Aorta (tissue), 5 donors: ENCODE data around the gene MPDU1. TPM values are rescaled to one million over a fixed set of nuclear protein-coding genes. Genes with fewer than 3 reads are reported as not detected.
A peak's percentile ranks its signal among the peaks of the same experiment; 100 is the strongest.

Source experiments
- ATAC-seq: fragments of 200-7000 bp; cut with Tn5 transposase; one replicate; pipeline ENCODE4 v1.9.1; 2022; ENCODE audit warnings: moderate library complexity; ENCODE audit not compliant: low FRiP score
- DNase-seq, 2 donors: peaks; one replicate each; pipeline ENCODE4 v3.0.0-alpha.2; 2020
- H3K27ac ChIP-seq, 2 donors: one replicate each; pipeline ENCODE4 v1.5.1; 2013; ENCODE audit warnings: low read length in 2 of 2, mild to moderate bottlenecking in 2 of 2, moderate library complexity in 2 of 2, control low read depth in 1 of 2, inconsistent platforms in 1 of 2, low read depth in 1 of 2
- H3K27me3 ChIP-seq, 2 donors: one replicate each; pipeline ENCODE4 v1.6.1; 2013; ENCODE audit warnings: control low read depth in 1 of 2, low read length in 1 of 2, mild to moderate bottlenecking in 1 of 2, moderate library complexity in 1 of 2; ENCODE audit not compliant: insufficient read depth in 2 of 2, control insufficient read depth in 1 of 2
- H3K36me3 ChIP-seq, 2 donors: one replicate each; pipeline ENCODE4 v1.6.1; 2013; ENCODE audit warnings: control low read depth in 1 of 2, low read length in 1 of 2, mild to moderate bottlenecking in 1 of 2; ENCODE audit not compliant: insufficient read depth in 2 of 2, control insufficient read depth in 1 of 2
- H3K4me1 ChIP-seq, 2 donors: one replicate each; pipeline ENCODE4 v1.6.1; 2013; ENCODE audit warnings: low read length in 2 of 2, control low read depth in 1 of 2, mild to moderate bottlenecking in 1 of 2, moderate library complexity in 1 of 2; ENCODE audit not compliant: insufficient read depth in 2 of 2, control insufficient read depth in 1 of 2
- H3K4me3 ChIP-seq, 2 donors: one replicate each; pipeline ENCODE4 v1.5.1; 2013; ENCODE audit warnings: low read length in 2 of 2, control low read depth in 1 of 2, mild to moderate bottlenecking in 1 of 2
- H3K9me3 ChIP-seq: one replicate; pipeline ENCODE4 v1.6.1; 2013; ENCODE audit warnings: mild to moderate bottlenecking, low read length; ENCODE audit not compliant: control insufficient read depth
- WGBS, 2 donors: extraction: QIAGEN DNeasy Blood & Tissue Kit; methylation state at CpG; one replicate each; pipeline ENCODE4 v1.1.7; 2013; 5-methylcytosine and 5-hydroxymethylcytosine counted together
- intact Hi-C, 2 donors: fragments of 100-400 bp; cut with DNase I; formaldehyde crosslinking; loops; one replicate each; pipeline versions ENCODE4 v1.14.2 to v1.15.0; 2022
- polyA plus RNA-seq, 2 donors: library from polyadenylated mRNA; stranded (reverse); fragments of 200-250 nt; gene quantifications; one replicate each; pipeline ENCODE4 v1.2.3, GENCODE V29; 2013
- total RNA-seq, 2 donors: library from RNA; stranded (reverse); fragmentation: NEBNext Ultra II Directional; extraction: Animal tissue kit (Norgen Biotek cat#: 25700); gene quantifications; one replicate each; pipeline ENCODE4 v1.2.1, GENCODE V29; 2021
- donor health status: healthy with polysubstance abuse.
- donor health status: Bipolar disorder and iron deficiency.
- donor health status: DM: no; HTN: no; CAD: no.
- donor health status: DM: no; HTN: no; CAD: no.
- donor health status: DM: yes; HTN: yes; CAD: no.

Gene MPDU1
- total and polyA plus RNA-seq, 4 donors, result 12.0 to 24.7 (median 21.1) TPM

- H3K9me3 ChIP-seq, result no peaks in the 10 kb centered on the region
- no peak overlapping the region for H3K4me3 ChIP-seq
- H3K27ac ChIP-seq, result peak overlapping the region in 1 of 2 donors; percentile 2
- no peaks in the 10 kb centered on the region for H3K36me3 ChIP-seq
- DNase-seq (no peak), ATAC-seq (no peak)
- H3K27me3 ChIP-seq, result no peaks in the 10 kb centered on the region
- intact Hi-C loops, result no loop called here
- no peaks in the 10 kb centered on the region for H3K4me1 ChIP-seq
- WGBS, 2 donors, result 66 to 72% methylated on average over 6 of the region's 6 CpGs
These were observed 33.3 kb upstream of the MPDU1 start for GRCh38 chr17:7550344-7550743.

- intact Hi-C loops, result no loop called here
- Histone ChIP-seq H3K27ac (no peak overlapping the region), H3K9me3 (no peaks in the 10 kb centered on the region), H3K4me1 (no peaks in the 10 kb centered on the region), H3K4me3 (no peak overlapping the region), H3K36me3 (no peaks in the 10 kb centered on the region), H3K27me3 (no peaks in the 10 kb centered on the region)
- DNase-seq (no peak), ATAC-seq (no peak)
- WGBS, 2 donors, result 82 to 90% methylated on average over 4 of the region's 4 CpGs
These were observed 32.3 kb upstream of the MPDU1 start for GRCh38 chr17:7551396-7551795.

DNA sequence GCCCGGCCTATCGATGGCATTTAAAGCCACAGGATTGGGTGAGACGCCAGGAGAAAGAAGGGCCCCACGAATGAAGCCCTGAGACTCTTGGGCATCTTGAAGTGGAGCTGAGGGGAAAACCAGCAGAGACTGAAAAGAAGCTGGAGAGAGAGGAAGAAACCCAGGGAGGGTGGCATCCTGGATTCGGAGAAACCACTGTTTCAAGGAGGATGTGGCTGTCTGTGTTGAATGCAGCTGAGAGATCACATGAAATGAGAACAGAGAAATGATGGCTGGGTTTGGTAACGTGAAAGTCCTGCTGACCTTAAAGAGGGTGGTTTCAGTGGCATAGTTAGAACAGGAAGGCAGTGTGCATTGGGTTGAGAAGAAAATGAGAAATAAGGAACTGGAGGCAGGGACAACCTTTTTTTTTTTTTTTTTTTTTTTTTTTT, 31.0 kb upstream of the MPDU1 start:
- no peak overlapping the region for H3K4me3 ChIP-seq
- DNase-seq, result no peak
- intact Hi-C loops, result no loop called here
- no peak overlapping the region for H3K27ac ChIP-seq
- H3K4me1 ChIP-seq, result no peaks in the 10 kb centered on the region
- no peaks in the 10 kb centered on the region for H3K9me3 ChIP-seq
- 86 to 89% methylated on average over 6 of the region's 6 CpGs for WGBS, 2 donors
- no peak for ATAC-seq
- H3K27me3 ChIP-seq, result no peaks in the 10 kb centered on the region
- no peaks in the 10 kb centered on the region for H3K36me3 ChIP-seq

- no peak overlapping the region for H3K4me3 ChIP-seq
- H3K9me3 ChIP-seq, result no peaks in the 10 kb centered on the region
- ATAC-seq (no peak), DNase-seq (no peak)
- no peaks in the 10 kb centered on the region for H3K4me1 ChIP-seq
- 92 to 98% methylated on average over 1 of the region's 1 CpG for WGBS, 2 donors
- no peak overlapping the region for H3K27ac ChIP-seq
- no peaks in the 10 kb centered on the region for H3K27me3 ChIP-seq
- intact Hi-C loops, result no loop called here
- H3K36me3 ChIP-seq, result no peaks in the 10 kb centered on the region
These were observed 30.3 kb upstream of the MPDU1 start for GRCh38 chr17:7553356-7553755.

- no peaks in the 10 kb centered on the region for H3K27me3 ChIP-seq
- 59 to 66% methylated on average over 10 of the region's 10 CpGs for WGBS, 2 donors
- no peaks in the 10 kb centered on the region for H3K4me1 ChIP-seq
- no peak overlapping the region for H3K4me3 ChIP-seq
- H3K9me3 ChIP-seq, result no peaks in the 10 kb centered on the region
- no peak for ATAC-seq
- DNase-seq, result no peak
- intact Hi-C loops, result loop anchor here in 1 of 2 donors (5.0 kb wide), 1 partner anchor 203 kb away; the partner anchor contains the start of gene KCTD11
- no peak overlapping the region for H3K27ac ChIP-seq
- H3K36me3 ChIP-seq, result no peaks in the 10 kb centered on the region
These were observed 28.2 kb upstream of the MPDU1 start for GRCh38 chr17:7555320-7555948.

DNA sequence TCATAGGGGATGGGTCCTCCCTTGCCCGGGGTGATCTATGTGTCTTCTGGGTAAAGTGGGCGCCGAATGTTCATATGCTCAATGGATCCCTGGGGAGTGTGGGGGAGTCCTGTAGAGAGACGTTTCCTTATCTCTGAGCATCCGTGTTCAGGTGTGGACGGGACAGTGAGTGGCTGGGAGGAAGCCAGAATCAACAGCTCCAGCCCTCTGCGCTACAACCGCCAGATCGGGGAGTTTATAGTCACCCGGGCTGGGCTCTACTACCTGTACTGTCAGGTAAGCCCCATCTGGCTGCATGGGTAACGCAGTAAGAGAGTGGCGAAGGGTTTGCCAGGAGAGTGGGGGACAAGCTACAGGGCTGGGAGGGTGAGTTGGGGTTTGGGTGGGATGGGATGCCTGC, 27.0 kb upstream of the MPDU1 start:
- Histone ChIP-seq H3K9me3 (no peaks in the 10 kb centered on the region), H3K36me3 (no peaks in the 10 kb centered on the region), H3K4me3 (no peak overlapping the region), H3K27ac (no peak overlapping the region), H3K27me3 (no peaks in the 10 kb centered on the region), H3K4me1 (no peaks in the 10 kb centered on the region)
- ATAC-seq (no peak), DNase-seq (no peak)
- WGBS, 2 donors, result 85 to 86% methylated on average over 12 of the region's 12 CpGs
- intact Hi-C loops, result loop anchor here in 1 of 2 donors (5.0 kb wide), 1 partner anchor 204 kb away; the partner anchor contains the start of gene KCTD11

GRCh38 chr17:7557147-7557764, 26.4 kb upstream of the MPDU1 start:
- intact Hi-C loops, result loop anchor here in 1 of 2 donors (5.0 kb wide), 1 partner anchor 205 kb away; the partner anchor contains the start of gene KCTD11
- no peaks in the 10 kb centered on the region for H3K9me3 ChIP-seq
- no peaks in the 10 kb centered on the region for H3K36me3 ChIP-seq
- H3K4me3 ChIP-seq, result no peak overlapping the region
- no peaks in the 10 kb centered on the region for H3K4me1 ChIP-seq
- DNase-seq (no peak), ATAC-seq (no peak)
- H3K27me3 ChIP-seq, result no peaks in the 10 kb centered on the region
- WGBS, 2 donors, result 60 to 65% methylated on average over 15 to 19 of the region's 19 CpGs
- H3K27ac ChIP-seq, result peak overlapping the region in 1 of 2 donors; percentile 93

DNA sequence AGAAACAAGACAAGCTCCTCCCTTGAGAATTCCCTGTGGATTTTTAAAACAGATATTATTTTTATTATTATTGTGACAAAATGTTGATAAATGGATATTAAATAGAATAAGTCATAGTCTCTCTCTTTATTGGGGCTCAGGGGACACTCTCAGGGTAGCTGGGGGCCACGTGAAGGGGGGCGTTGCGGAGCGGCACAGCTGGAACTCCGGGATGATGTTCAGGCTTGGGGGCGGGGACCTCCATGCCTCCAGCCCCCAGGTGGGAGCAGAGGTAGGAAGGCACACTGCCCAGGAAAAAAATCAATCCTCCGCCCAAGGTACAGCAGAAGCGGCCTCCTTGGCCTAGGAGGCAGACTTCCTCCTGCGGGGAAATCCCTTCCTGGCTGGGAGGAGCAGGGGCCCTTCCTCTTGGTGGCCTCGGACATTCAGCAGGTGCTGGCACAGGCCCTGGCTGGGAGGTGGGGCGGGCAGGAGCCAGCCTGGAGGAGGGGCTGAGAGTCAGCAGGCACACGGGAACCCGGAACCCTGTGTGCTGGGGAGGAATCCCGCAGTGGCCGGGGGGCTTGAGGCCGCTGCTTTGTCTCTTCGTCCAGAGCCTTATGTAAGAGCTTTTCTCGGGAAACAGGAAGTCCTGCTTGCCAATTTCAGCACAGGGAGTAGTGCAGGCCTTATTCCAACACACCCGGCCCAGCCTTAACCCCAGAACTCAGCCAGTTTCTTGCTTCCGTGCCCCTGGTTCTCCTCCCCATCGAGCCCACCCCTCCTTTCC, 25.7 kb upstream of the MPDU1 start:
- Histone ChIP-seq H3K27me3 (no peaks in the 10 kb centered on the region), H3K4me1 (no peaks in the 10 kb centered on the region), H3K36me3 (no peaks in the 10 kb centered on the region), H3K9me3 (no peaks in the 10 kb centered on the region), H3K27ac (peak overlapping the region; percentile 62 to 93), H3K4me3 (no peak overlapping the region)
- peak; percentile 79 for ATAC-seq
- peak; percentile 89 to 94 for DNase-seq
- intact Hi-C loops, result loop anchor here in 1 of 2 donors (2.0 to 5.0 kb wide), 2 partner anchors 121 to 206 kb away; partner anchors contain the start of gene KCTD11
- WGBS, 2 donors, result 7 to 8% methylated on average over 19 to 21 of the region's 21 CpGs
